Measurements from ENCODE around the gene SGTA.

SGTA gene

GRCh38 chr19:2775556-2776430, 7.3 kb downstream of the SGTA start:
- in situ Hi-C loops (cut with MboI; ENCODE audit: low pct_unique_long_range_greater_than_20kb, low sequenced_read_pairs): no loop called here
- peak; percentile 51 for DNase-seq

GRCh38 chr19:2774953-2775555, 8.0 kb downstream of the SGTA start:
- in situ Hi-C loops (cut with MboI; ENCODE audit: low pct_unique_long_range_greater_than_20kb, low sequenced_read_pairs): no loop called here

GRCh38 chr19:2774083-2774679, 8.9 kb downstream of the SGTA start:
- in situ Hi-C loops (cut with MboI; ENCODE audit: low pct_unique_long_range_greater_than_20kb, low sequenced_read_pairs): no loop called here

More at GRCh38 chr19:2774953-2775555, 8.0 kb downstream of the SGTA start:
- DNase-seq: no peak

GRCh38 chr19:2771786-2772674, 11.0 kb downstream of the SGTA start:
- no peak for DNase-seq
- in situ Hi-C loops (cut with MboI; ENCODE audit: low pct_unique_long_range_greater_than_20kb, low sequenced_read_pairs): no loop called here

More at GRCh38 chr19:2774083-2774679, 8.9 kb downstream of the SGTA start:
- DNase-seq: no peak

- in situ Hi-C loops (cut with MboI; ENCODE audit: low pct_unique_long_range_greater_than_20kb, low sequenced_read_pairs): no loop called here
- DNase-seq: peak; percentile 29
Measured at GRCh38 chr19:2770055-2771013, 12.7 kb downstream of the SGTA start.

- no peak for DNase-seq
- in situ Hi-C loops (cut with MboI; ENCODE audit: low pct_unique_long_range_greater_than_20kb, low sequenced_read_pairs): no loop called here
Measured at GRCh38 chr19:2769218-2769617, 13.9 kb downstream of the SGTA start.

GRCh38 chr19:2768365-2769132, 14.5 kb downstream of the SGTA start:
- DNase-seq: no peak
- in situ Hi-C loops (cut with MboI; ENCODE audit: low pct_unique_long_range_greater_than_20kb, low sequenced_read_pairs): no loop called here

GRCh38 chr19:2767688-2768087, 15.4 kb downstream of the SGTA start:
- DNase-seq: no peak
- in situ Hi-C loops (cut with MboI; ENCODE audit: low pct_unique_long_range_greater_than_20kb, low sequenced_read_pairs): no loop called here

GRCh38 chr19:2766594-2767372, 16.3 kb downstream of the SGTA start:
- in situ Hi-C loops (cut with MboI; ENCODE audit: low pct_unique_long_range_greater_than_20kb, low sequenced_read_pairs): no loop called here
- DNase-seq: no peak

- no peak for DNase-seq
- in situ Hi-C loops (cut with MboI; ENCODE audit: low pct_unique_long_range_greater_than_20kb, low sequenced_read_pairs): no loop called here
Measured at GRCh38 chr19:2765376-2765775, 17.7 kb downstream of the SGTA start.

GRCh38 chr19:2764945-2765344, 18.1 kb downstream of the SGTA start:
- DNase-seq: no peak
- in situ Hi-C loops (cut with MboI; ENCODE audit: low pct_unique_long_range_greater_than_20kb, low sequenced_read_pairs): no loop called here

GRCh38 chr19:2763687-2764086, 19.4 kb downstream of the SGTA start:
- in situ Hi-C loops (cut with MboI; ENCODE audit: low pct_unique_long_range_greater_than_20kb, low sequenced_read_pairs): no loop called here
- no peak for DNase-seq

GRCh38 chr19:2762783-2763496, 20.1 kb downstream of the SGTA start:
- in situ Hi-C loops (cut with MboI; ENCODE audit: low pct_unique_long_range_greater_than_20kb, low sequenced_read_pairs): no loop called here
- DNase-seq: no peak

GRCh38 chr19:2761876-2762782, 20.9 kb downstream of the SGTA start:
- no peak for DNase-seq
- in situ Hi-C loops (cut with MboI; ENCODE audit: low pct_unique_long_range_greater_than_20kb, low sequenced_read_pairs): no loop called here

GRCh38 chr19:2761309-2761677, 21.8 kb downstream of the SGTA start:
- no peak for DNase-seq
- in situ Hi-C loops (cut with MboI; ENCODE audit: low pct_unique_long_range_greater_than_20kb, low sequenced_read_pairs): no loop called here
